ENCODE measurements around the gene KRTAP5-6.

DNA sequence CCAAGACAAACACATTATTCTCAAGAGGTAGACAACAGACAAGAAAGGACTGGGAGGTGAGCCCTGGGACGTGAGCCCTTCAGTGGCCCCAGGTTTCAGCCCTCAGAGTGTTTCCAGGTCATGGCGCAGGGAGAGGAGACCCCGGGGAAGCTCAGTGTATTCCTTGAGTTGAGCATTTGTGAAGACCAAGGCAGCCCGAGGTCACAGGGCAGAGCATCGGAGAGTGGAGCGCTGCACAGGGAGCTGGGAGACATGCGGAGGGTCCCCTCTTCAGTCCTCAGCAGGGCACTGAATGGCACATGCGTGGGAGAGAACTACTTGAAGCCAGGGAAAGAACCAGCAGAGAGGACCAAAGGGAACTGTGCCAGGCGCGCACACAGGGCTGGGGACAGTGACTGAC is 11.7 kb downstream of the KRTAP5-6 start:
- no peak for TF ChIP-seq CTCF (IDR thresholded peaks at IDR 0.05)
- no peak for TF ChIP-seq ZFX (IDR thresholded peaks at IDR 0.05; ENCODE audit: borderline replicate concordance)

Data from 22Rv1 (cell line).